GM21737 (cell line): Measurements from ENCODE around the gene RFX1.
"Not testable (repeated sequence)": the region's sequence is repeated elsewhere in the genome, so short reads cannot be mapped to it uniquely, and the experiment has no call there.

Experiments
- ATAC-seq: cut with Tn5 transposase; IDR thresholded peaks from one replicate; pipeline ENCODE4 v1.9.1; 2021; ENCODE audit warnings: mild to moderate bottlenecking, moderate library complexity; ENCODE audit not compliant: unreplicated experiment

The RFX1 gene

DNA sequence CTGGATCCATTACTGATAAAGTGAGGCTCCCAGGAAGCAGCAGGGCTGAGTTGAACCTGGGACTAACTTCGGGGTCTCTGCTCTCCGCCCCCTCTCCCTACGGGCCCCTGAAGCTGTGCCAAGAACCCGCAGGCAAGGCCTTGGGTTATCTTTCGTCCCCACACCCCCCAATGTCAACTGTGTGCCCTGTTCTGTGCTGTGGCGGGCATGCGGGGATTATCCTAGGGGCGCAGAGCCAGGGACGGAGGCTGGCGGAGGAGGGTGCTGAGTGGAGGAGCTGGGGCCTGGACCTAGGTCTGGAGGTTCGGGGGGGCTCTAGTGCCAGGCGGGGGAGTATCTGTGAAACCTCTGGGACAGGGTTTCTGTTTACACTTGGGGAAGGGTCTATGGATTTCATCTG, 26.4 kb downstream of the RFX1 start:
- ATAC-seq, result no peak

- ATAC-seq, result no peak
These were observed 26.9 kb downstream of the RFX1 start for GRCh38 chr19:13979244-13979615.

DNA sequence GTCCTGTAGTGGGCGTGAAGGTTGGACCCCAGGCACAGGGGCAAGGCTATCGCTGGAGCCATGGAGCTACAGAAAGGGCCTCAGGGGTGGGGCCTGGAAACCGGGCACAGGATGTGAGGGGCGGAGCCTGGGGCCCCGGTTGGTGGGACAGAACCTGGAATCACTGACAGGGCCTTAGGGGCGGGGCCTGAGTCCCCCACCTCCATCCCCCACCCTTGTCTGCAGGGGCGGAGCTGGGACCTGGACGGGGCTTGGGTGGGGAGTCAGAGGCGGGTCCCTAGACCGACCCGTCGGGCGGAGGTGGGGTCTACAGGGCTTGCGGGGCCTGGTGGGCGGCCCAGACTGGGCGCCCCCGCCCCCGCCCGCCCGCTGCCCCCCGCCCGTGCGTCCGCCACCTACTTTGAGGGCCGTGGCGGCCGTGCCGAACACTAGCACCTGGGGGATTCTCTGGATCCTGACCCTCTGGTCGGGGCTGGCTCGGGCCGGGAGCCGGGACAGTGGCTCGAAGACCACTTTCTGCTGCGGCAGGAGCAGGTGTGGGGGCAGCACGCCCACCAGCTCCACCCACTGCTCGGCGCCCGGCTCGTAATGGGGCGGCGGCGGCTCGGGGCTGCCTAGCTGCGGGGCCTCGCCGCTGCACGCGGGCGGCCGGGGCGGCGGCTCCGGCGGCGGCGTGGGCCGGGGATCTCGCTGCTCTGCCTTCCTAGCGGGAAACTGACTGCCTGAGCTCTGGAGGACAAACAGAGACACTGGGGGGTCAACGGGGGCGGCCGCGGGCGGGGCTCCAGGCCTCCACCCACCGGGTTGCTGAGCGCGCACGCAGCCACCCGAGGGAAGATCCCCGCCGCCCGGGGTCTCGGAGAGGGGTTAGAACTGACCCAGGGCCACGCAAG, 27.5 kb downstream of the RFX1 start:
- no peak for ATAC-seq

- no peak for ATAC-seq
These were observed 28.3 kb downstream of the RFX1 start for GRCh38 chr19:13977803-13978202.

- no peak for ATAC-seq
These were observed 29.7 kb downstream of the RFX1 start for GRCh38 chr19:13976446-13976845.

GRCh38 chr19:13975870-13976269, 30.2 kb downstream of the RFX1 start:
- no peak for ATAC-seq

DNA sequence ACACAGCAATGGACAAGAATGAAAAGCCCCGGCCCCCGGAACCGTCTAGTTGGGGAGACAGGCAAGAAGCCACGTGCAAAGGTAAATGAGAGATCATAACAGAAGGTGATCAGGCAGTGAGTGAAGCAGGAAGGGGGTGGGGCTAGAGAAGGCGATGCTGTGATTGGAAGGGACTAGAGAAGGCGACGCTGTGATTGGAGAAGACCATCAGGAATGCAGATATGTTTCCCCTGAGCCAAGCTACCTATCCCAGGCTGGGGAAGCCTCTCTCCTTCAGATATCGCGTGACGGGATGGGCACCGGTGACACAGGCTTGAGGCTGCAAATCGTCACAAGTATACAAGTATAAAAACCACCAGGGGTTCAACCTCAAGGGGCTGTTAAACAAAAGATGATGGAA, 32.0 kb downstream of the RFX1 start:
- no peak for ATAC-seq

DNA sequence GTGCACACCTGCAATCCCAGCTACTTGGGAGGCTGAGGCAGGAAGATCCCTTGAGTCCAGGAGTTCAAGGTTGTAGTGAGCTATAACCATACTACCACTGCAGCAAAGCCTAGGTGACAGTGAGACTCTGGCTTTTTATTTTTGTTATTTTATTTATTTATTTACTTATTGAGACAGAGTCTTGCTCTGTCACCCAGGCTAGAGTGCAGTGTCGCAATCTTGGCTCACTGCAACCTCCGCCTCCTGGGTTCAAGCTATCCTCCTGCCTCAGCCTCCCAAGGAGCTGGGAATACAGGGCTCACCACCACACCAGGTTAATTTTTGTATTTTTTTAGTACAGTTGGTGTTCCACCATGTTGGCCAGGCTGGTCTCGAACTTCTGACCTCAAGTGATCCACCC, 32.6 kb downstream of the RFX1 start:
- ATAC-seq, result not testable (repeated sequence)

- no peak for ATAC-seq
These were observed 33.6 kb downstream of the RFX1 start for GRCh38 chr19:13972368-13973155.

- ATAC-seq, result not testable (repeated sequence)
These were observed 34.3 kb downstream of the RFX1 start for GRCh38 chr19:13971868-13972267.

DNA sequence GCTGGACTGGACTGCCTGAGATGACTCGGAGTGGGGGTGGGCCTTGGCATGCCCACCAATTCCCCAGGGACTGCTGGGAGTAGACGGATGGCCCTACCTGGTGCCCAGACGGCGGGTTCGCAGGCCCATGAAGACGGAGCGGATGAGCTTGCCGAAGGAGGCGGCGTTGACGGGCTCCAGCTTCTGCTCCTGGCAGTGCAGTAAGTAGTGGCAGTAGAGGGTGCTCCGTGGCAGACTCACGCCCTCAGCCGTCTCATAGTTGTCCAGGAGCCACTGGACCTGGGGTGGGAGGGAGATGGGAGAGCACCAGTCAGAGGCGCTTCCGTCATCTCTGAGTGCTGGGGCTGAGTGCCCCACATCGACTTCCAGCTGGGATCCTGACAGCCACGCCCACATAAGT, 36.2 kb downstream of the RFX1 start:
- no peak for ATAC-seq

DNA sequence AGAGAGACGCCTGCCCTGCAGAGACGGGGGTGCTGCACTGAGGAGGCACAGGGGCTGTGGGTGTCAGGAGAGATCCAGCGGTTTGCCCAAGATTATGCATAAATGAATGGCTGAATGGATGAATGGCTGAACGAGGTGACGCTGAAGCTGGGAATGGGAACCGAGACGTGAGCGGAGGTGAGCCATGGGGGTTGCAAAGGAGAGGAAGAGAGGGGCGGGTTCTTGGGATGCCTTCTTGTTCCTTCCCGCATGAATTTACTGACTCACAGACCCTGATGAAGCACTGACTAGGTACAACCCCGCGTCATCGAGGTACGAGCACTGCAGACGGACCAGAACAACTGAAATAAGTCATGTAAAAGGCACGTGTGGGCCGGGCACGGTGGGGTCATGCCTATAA, 37.1 kb downstream of the RFX1 start:
- no peak for ATAC-seq

- ATAC-seq, result no peak
These were observed 37.7 kb downstream of the RFX1 start for GRCh38 chr19:13968383-13968935.

GRCh38 chr19:13967206-13967605, 38.9 kb downstream of the RFX1 start:
- not testable (repeated sequence) for ATAC-seq

- no peak for ATAC-seq
These were observed 39.4 kb downstream of the RFX1 start for GRCh38 chr19:13966684-13967128.

DNA sequence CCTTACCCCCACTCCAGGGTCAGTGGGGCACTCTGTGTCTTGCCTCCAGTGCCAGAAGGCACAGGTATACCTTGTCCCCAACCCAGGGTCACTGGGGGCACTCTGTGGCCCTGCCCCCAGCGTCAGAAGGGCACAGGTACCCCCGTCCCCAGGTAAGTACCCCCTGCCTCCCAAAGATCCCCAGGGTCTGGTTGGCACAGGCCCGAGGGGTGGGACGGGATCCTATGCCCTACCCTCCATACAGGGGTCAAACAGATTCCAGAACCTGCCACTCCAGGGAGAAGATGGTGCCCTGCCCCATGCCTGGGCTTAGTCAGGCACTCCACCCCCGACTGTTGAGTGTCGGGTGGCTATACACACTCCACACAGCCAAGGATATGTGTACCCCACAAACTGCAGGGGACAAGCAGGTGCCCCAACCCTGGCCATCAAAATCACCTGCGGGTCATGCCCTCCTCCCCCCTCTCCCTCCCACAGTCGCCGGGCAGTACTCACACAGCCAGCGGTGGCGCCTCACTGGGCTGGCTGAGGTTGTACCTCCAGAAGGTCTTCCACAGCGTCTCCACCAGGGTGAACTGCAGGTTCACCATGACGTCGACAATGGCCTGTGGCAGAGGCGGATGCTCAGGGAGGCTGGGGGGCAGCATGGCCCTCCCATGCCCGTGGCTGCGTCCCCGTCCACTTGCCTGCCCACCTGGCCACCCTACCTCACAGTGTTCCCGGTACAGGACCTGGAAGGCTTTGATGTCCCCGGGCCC, 40.0 kb downstream of the RFX1 start:
- ATAC-seq, result no peak

DNA sequence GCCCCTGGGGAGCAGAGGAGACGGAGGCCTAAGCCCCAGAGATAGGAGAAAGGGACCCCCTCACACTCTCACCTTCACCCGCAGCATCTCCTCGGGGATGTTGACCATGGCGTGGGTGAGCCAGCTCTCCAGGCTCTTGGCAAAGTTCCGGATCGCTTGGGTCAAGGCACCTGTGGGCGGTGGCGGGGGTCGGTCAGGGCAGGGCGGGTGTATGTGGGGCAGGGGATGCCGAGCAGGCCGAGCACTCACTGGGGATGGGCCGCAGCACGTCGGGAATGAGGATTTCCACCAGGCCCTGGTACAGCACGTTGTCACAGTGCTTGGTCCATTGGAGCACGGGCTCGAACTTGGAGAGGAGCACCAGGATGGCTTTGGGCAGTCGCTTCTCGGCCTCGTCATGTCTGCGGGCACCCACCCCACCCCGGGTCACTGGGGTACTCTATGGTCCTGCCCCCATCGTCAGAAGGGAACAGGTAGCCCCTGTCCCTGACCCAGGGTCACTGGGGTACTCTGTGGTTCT, 40.7 kb downstream of the RFX1 start:
- no peak for ATAC-seq

DNA sequence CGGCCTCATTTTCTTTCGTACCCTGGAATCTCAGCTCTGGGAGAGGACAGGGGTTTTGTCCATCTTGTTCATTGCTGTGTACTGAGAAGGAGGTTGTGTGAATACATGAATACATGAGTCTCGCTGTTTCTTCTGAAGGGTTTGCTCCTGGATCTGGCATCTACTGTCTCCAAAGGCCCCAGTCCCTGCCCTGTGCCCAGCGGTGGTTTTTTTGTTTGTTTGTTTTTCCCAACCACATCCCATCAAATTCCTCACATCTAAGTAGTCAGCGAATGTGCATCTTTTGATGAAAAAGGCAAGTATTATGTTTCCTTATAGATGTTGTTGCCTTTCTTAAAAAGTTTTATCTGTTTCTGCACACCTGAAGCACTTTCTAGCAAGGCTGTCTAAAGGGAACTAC, 41.3 kb downstream of the RFX1 start:
- ATAC-seq, result no peak

- ATAC-seq, result no peak
These were observed 42.5 kb downstream of the RFX1 start for GRCh38 chr19:13963603-13964105.
